Measurements from ENCODE around the gene CCDC40. TPM values are rescaled to one million over a fixed set of nuclear protein-coding genes. Genes with fewer than 3 reads are reported as not detected.

The CCDC40 gene
- total RNA-seq, 4 donors from 2014 or later: 3.5 to 8.8 (median 5.3) TPM

DNA sequence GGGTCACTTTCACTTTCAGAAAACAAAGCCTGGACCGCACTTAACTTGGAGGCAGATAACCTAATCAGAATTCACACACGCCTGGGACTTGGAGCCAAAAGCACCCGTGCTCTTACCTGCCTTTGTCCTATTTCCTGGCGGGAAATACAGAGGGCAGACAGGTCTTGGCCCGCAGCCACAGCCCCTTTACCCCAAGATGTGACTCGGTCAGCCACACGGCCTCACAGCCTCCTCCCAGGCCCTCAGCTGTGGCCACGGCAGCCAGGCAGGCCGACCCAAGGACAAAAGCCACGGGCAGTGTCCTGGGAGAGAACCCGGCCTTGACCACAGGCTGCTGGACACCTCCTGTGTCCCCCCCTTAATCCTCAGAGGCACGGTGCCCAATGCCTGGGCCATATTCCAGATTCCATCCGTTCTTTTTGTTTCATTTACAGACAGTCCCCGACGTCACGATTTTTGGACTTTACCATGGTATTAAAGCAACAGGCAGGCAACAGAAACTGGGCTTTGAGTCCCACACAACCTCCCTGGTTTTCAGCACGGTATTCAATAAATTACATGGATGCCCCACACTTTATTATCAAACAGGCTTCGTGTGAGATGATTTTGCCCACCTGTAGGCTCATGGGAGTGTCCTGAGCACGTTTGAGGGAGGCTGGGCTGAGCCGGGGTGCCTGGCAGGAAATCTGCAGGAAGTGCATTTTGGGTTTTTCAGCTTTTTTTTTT is 34.8 kb downstream of the CCDC40 start:
- DNase-seq (ENCODE audit: low spot score) (no peak), ATAC-seq (ENCODE audit: low FRiP score) (no peak)
- TF ChIP-seq, protein P1, sequence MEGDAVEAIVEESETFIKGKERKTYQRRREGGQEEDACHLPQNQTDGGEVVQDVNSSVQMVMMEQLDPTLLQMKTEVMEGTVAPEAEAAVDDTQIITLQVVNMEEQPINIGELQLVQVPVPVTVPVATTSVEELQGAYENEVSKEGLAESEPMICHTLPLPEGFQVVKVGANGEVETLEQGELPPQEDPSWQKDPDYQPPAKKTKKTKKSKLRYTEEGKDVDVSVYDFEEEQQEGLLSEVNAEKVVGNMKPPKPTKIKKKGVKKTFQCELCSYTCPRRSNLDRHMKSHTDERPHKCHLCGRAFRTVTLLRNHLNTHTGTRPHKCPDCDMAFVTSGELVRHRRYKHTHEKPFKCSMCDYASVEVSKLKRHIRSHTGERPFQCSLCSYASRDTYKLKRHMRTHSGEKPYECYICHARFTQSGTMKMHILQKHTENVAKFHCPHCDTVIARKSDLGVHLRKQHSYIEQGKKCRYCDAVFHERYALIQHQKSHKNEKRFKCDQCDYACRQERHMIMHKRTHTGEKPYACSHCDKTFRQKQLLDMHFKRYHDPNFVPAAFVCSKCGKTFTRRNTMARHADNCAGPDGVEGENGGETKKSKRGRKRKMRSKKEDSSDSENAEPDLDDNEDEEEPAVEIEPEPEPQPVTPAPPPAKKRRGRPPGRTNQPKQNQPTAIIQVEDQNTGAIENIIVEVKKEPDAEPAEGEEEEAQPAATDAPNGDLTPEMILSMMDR (IDR thresholded peaks at IDR 0.05): no peak

DNA sequence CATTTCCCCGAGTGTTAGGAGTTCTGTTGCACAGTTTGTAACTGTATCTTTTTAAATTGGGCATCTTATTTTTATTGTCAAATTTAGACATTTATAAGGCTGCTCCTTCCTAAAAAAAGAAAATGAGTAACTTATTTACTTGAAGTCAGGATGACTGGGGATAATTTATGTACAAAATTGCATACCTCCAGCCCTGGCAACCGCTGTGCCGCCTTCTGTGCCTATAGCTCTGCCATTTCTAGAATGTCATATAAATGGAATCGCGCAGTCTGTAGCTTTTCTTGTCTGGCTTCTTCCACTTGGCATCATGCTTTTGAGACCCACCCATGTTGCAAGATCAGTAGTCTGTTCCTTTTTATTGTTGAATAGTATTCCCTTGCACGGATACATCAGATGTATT is 36.0 kb downstream of the CCDC40 start:
- DNase-seq (ENCODE audit: low spot score) (no peak), ATAC-seq (ENCODE audit: low FRiP score) (no peak)
- TF ChIP-seq, protein P1 (IDR thresholded peaks at IDR 0.05): no peak

DNA sequence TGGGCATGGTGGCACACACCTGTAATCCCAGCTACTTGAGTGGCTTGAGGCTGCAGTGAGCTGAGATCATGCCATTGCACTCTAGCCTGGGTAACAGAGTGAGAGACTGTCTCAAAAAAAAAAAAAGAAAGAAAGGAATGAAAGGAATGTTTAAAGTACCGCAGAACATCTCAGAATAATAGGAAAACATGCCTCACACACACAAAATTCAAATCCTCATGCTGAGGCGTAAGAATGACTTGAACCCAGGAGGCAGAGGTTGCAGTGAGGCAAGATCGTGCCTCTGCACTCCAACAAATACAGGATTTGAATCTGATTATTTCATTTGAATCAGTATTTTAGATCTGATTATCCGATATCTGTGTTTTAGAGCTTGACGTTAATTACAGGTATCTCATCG is 43.6 kb downstream of the CCDC40 start:
- DNase-seq (ENCODE audit: low spot score) (no peak), ATAC-seq (ENCODE audit: low FRiP score) (no peak)
- TF ChIP-seq, protein P1 (IDR thresholded peaks at IDR 0.05): no peak

DNA sequence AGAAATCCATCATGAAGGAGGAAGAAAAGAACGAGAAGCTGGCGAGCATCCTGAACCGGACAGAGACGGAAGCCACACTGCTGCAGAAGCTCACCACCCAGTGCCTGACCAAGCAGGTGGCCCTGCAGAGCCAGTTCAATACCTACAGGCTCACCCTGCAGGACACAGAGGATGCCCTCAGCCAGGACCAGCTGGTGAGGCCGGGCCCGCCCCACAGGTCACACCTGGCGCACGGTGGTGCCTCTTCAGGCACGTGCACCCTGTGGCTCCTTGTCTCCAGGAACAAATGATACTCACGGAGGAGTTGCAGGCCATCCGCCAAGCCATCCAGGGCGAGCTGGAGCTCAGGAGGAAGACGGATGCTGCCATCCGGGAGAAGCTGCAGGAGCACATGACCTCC is 45.2 kb downstream of the CCDC40 start:
- ATAC-seq (ENCODE audit: low FRiP score): no peak
- TF ChIP-seq, protein P1 (IDR thresholded peaks at IDR 0.05): no peak

DNA sequence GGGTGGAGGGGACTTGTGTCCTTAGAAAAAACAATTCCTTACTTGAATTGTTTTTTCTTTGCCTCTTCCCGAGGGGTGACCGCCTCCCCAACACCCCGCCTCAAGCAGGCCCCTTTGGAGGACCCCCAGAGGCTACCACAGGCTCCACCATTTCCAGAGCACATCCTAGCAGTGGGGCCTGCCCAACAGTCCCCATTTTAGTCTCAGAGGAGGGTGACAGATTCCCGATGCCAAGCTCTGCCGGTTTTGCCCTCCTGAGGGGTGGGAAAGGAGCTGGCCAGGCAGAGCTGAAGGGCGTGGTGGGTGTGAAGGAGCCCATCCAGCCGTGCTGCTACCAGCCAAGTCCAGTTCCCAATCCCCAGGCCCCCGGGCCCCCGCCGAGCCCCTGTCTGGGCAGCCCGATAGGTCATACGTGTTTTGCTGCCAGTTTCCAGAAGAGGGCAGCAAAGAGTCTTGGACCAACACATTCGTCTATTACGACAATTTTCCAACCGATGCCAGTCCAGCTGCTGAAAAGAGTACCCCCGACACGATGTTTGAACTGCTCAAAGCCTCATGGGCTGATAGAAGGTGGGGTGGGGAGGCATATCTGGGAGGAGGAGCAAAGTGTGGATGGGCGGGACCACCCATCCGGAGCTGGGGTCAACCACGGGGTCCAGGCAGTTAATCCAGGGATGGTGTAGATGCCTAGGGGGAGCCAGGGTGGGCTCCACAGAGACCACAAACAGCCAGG is 46.1 kb downstream of the CCDC40 start:
- no peak for DNase-seq (ENCODE audit: low spot score)
- TF ChIP-seq, protein P1 (IDR thresholded peaks at IDR 0.05): no peak
- peak; percentile 41 for ATAC-seq (ENCODE audit: low FRiP score)

More for the DNA sequence above, 45.2 kb downstream of the CCDC40 start:
- no peak for DNase-seq (ENCODE audit: low spot score)

DNA sequence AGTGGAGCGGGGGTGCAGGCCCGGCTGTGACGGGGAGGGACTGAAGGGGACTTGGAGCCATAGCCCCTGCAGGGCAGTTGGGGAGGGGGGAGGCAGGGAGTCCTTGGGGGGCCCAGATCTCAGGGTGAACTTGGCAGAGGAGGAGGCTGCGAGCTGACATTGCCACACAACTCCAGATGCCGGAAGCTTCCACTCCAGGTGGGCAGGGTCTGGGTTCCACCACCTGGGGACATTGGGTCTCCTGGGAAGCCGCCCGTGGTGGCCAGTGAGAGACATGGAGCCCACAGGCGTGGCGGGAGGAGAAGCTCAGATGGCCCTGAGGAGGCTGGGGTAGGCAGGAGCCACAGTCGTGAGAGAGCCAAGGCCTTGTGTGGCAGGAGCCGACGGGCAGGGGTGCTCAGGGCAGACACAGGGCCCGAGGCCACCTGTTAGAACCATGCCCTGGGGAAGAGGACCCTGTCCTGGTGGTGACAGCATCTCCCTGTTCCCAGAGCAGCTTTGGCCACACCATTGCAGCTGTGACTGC is 46.8 kb downstream of the CCDC40 start:
- DNase-seq (ENCODE audit: low spot score) (no peak), ATAC-seq (ENCODE audit: low FRiP score) (no peak)
- TF ChIP-seq, protein P1 (IDR thresholded peaks at IDR 0.05): no peak
